Type B pancreatic cell (in vitro differentiated cells): ENCODE results near the gene SLC35F3. TPM values are rescaled to one million over a fixed set of nuclear protein-coding genes. Genes with fewer than 3 reads are reported as not detected.

ENCODE experiments used
- DNase-seq: peaks from one replicate; pipeline ENCODE4 v3.0.0; 2021; ENCODE audit warnings: mixed read lengths; ENCODE audit not compliant: unreplicated experiment; ENCODE audit errors: extremely low spot score
- H3K27ac Mint-ChIP-seq: 2 replicates; pipeline ENCODE4 v1.8.0; 2021; ENCODE audit warnings: mild to moderate bottlenecking, mixed read lengths
- H3K27me3 Mint-ChIP-seq: 2 replicates; pipeline ENCODE4 v1.8.0; 2021; ENCODE audit warnings: mixed read lengths
- H3K36me3 Mint-ChIP-seq: 2 replicates; pipeline ENCODE4 v1.8.0; 2021; ENCODE audit warnings: mixed read lengths
- H3K4me1 Mint-ChIP-seq: one replicate; pipeline ENCODE4 v1.8.0; 2021; ENCODE audit warnings: mixed read lengths; ENCODE audit not compliant: unreplicated experiment
- H3K4me3 Mint-ChIP-seq: 2 replicates; pipeline ENCODE4 v1.8.0; 2021; ENCODE audit warnings: mild to moderate bottlenecking, mixed read lengths
- H3K9me3 Mint-ChIP-seq: 2 replicates; pipeline ENCODE4 v1.8.0; 2021; ENCODE audit warnings: mixed read lengths
- CTCF ChIP-seq: fragments of 200-600 bp; sonication (generic); conservative IDR thresholded peaks from 2 replicates; pipeline ENCODE4 v1.5.0; 2021; ENCODE audit warnings: antibody characterized with exemption, mild to moderate bottlenecking
- total RNA-seq: library from RNA; stranded (reverse); gene quantifications from 2 replicates; pipeline ENCODE4 v1.2.1, GENCODE V29; 2021; ENCODE audit warnings: low replicate concordance

SLC35F3 gene
- total RNA-seq, 1 donor from 2014 or later, result 2.1 TPM

GRCh38 chr1:234324821-234325220 is 420.3 kb downstream of the SLC35F3 start:
- Mint-ChIP-seq H3K4me3 (no peak overlapping the region), H3K27me3 (peaks cover 61% of the 10 kb centered on the region), H3K9me3 (no peaks in the 10 kb centered on the region), H3K4me1 (peaks cover 4% of the 10 kb centered on the region), H3K27ac (no peak overlapping the region), H3K36me3 (no peaks in the 10 kb centered on the region)
- no peak for TF ChIP-seq CTCF
- no peak for DNase-seq

GRCh38 chr1:234325878-234326496 is 421.5 kb downstream of the SLC35F3 start:
- no peak for DNase-seq
- Mint-ChIP-seq H3K4me3 (peak overlapping the region; percentile 12), H3K9me3 (no peaks in the 10 kb centered on the region), H3K36me3 (no peaks in the 10 kb centered on the region), H3K27me3 (peaks cover 61% of the 10 kb centered on the region), H3K4me1 (peaks cover 4% of the 10 kb centered on the region), H3K27ac (no peak overlapping the region)
- TF ChIP-seq CTCF, result no peak

- Mint-ChIP-seq H3K27me3 (peaks cover 62% of the 10 kb centered on the region), H3K27ac (no peak overlapping the region), H3K4me1 (peaks cover 4% of the 10 kb centered on the region), H3K9me3 (no peaks in the 10 kb centered on the region), H3K36me3 (no peaks in the 10 kb centered on the region), H3K4me3 (no peak overlapping the region)
- no peak for DNase-seq
- TF ChIP-seq CTCF, result peak; percentile 87
Observed at GRCh38 chr1:234326497-234327366, 422.3 kb downstream of the SLC35F3 start.

GRCh38 chr1:234327577-234328164 is 423.2 kb downstream of the SLC35F3 start:
- TF ChIP-seq CTCF, result no peak
- Mint-ChIP-seq H3K27me3 (peaks cover 64% of the 10 kb centered on the region), H3K4me1 (peaks cover 4% of the 10 kb centered on the region), H3K9me3 (no peaks in the 10 kb centered on the region), H3K4me3 (no peak overlapping the region), H3K27ac (no peak overlapping the region), H3K36me3 (no peaks in the 10 kb centered on the region)
- no peak for DNase-seq

- H3K27ac Mint-ChIP-seq, result no peak overlapping the region
- no peak for TF ChIP-seq CTCF
- no peak overlapping the region for H3K4me3 Mint-ChIP-seq
- DNase-seq, result no peak
- no peaks in the 10 kb centered on the region for H3K9me3 Mint-ChIP-seq
- peaks cover 4% of the 10 kb centered on the region for H3K4me1 Mint-ChIP-seq
- no peaks in the 10 kb centered on the region for H3K36me3 Mint-ChIP-seq
- peaks cover 33% of the 10 kb centered on the region for H3K27me3 Mint-ChIP-seq
Observed at GRCh38 chr1:234330843-234331215, 426.4 kb downstream of the SLC35F3 start.
